Immature natural killer cell (primary cell): Measurements from ENCODE around the gene TOM1L1. TPM values are rescaled to one million over a fixed set of nuclear protein-coding genes. Genes with fewer than 3 reads are reported as not detected.

Experiments used
- DNase-seq, 3 donors: peaks; one replicate each; pipeline ENCODE4 v3.0.0; 2022; ENCODE audit warnings: mixed read lengths in 1 of 3
- H3K27ac Mint-ChIP-seq, 6 donors: one replicate each; pipeline ENCODE4 v1.8.0; 2020; ENCODE audit warnings: mixed read lengths in 6 of 6, mild to moderate bottlenecking in 5 of 6, inconsistent platforms in 4 of 6, moderate library complexity in 3 of 6
- H3K27me3 Mint-ChIP-seq, 3 donors: one replicate each; pipeline ENCODE4 v1.8.0; 2020 to 2021; ENCODE audit warnings: low read depth in 3 of 3, mild to moderate bottlenecking in 3 of 3, mixed read lengths in 3 of 3, moderate library complexity in 3 of 3, inconsistent platforms in 1 of 3
- H3K36me3 Mint-ChIP-seq, 3 donors: one replicate each; pipeline ENCODE4 v1.8.0; 2020; ENCODE audit warnings: mixed read lengths in 3 of 3, inconsistent platforms in 2 of 3, mild to moderate bottlenecking in 2 of 3
- H3K4me1 Mint-ChIP-seq, 2 donors: one replicate each; pipeline ENCODE4 v1.8.0; 2020; ENCODE audit warnings: inconsistent platforms in 2 of 2, mild to moderate bottlenecking in 2 of 2, mixed read lengths in 2 of 2, moderate library complexity in 1 of 2
- H3K4me3 Mint-ChIP-seq, 5 donors: one replicate each; pipeline ENCODE4 v1.8.0; 2020; ENCODE audit warnings: mild to moderate bottlenecking in 5 of 5, mixed read lengths in 5 of 5, inconsistent platforms in 3 of 5, moderate library complexity in 3 of 5
- H3K9me3 Mint-ChIP-seq, 6 donors: one replicate each; pipeline ENCODE4 v1.8.0; 2020; ENCODE audit warnings: mild to moderate bottlenecking in 6 of 6, mixed read lengths in 6 of 6, inconsistent platforms in 4 of 6, moderate library complexity in 3 of 6
- polyA plus RNA-seq, 3 donors: library from polyadenylated mRNA; unstranded; fragments of 300-500 nt; fragmentation: Illumina TruSeq; gene quantifications; one replicate each; pipeline ENCODE4 v1.2.3, GENCODE V29; 2021

TOM1L1 gene
- polyA plus RNA-seq, 3 donors from 2014 or later, result not detected

- Mint-ChIP-seq H3K4me3 (no peak overlapping the region), H3K27me3 (peaks cover 3 to 10% (median 5%) of the 10 kb centered on the region in 3 donors), H3K27ac (no peak overlapping the region), H3K9me3 (no peaks in the 10 kb centered on the region), H3K4me1 (peaks cover 4 to 24% of the 10 kb centered on the region in 2 donors), H3K36me3 (no peaks in the 10 kb centered on the region)
- DNase-seq, result no peak
Observed at GRCh38 chr17:54944796-54945195, 44.1 kb downstream of the TOM1L1 start.

GRCh38 chr17:54945231-54945630 is 44.6 kb downstream of the TOM1L1 start:
- peaks cover 4 to 24% of the 10 kb centered on the region in 2 donors for H3K4me1 Mint-ChIP-seq
- H3K36me3 Mint-ChIP-seq, result no peaks in the 10 kb centered on the region
- H3K4me3 Mint-ChIP-seq, result no peak overlapping the region
- no peak overlapping the region for H3K27ac Mint-ChIP-seq
- no peaks in the 10 kb centered on the region for H3K9me3 Mint-ChIP-seq
- DNase-seq, result no peak
- H3K27me3 Mint-ChIP-seq, result peaks cover 3 to 10% (median 5%) of the 10 kb centered on the region in 3 donors

- Mint-ChIP-seq H3K27ac (no peak overlapping the region), H3K4me1 (peaks cover 4 to 24% of the 10 kb centered on the region in 2 donors), H3K4me3 (no peak overlapping the region), H3K9me3 (no peaks in the 10 kb centered on the region), H3K27me3 (peaks cover 3 to 10% (median 5%) of the 10 kb centered on the region in 3 donors), H3K36me3 (no peaks in the 10 kb centered on the region)
- DNase-seq, result no peak
Observed at GRCh38 chr17:54945671-54946070, 45.0 kb downstream of the TOM1L1 start.

- no peak overlapping the region for H3K4me3 Mint-ChIP-seq
- H3K9me3 Mint-ChIP-seq, result no peaks in the 10 kb centered on the region
- no peak overlapping the region for H3K27ac Mint-ChIP-seq
- H3K27me3 Mint-ChIP-seq, result peaks cover 3 to 7% (median 5%) of the 10 kb centered on the region in 3 donors
- peaks cover 4 to 24% of the 10 kb centered on the region in 2 donors for H3K4me1 Mint-ChIP-seq
- no peak for DNase-seq
- peaks cover 0 to 5% (median 0%) of the 10 kb centered on the region in 3 donors for H3K36me3 Mint-ChIP-seq
Observed at GRCh38 chr17:54947396-54947795, 46.7 kb downstream of the TOM1L1 start.

- peak in 1 of 3 donors; percentile 3 for DNase-seq
- H3K9me3 Mint-ChIP-seq, result no peaks in the 10 kb centered on the region
- no peak overlapping the region for H3K27ac Mint-ChIP-seq
- H3K36me3 Mint-ChIP-seq, result peaks cover 0 to 5% (median 0%) of the 10 kb centered on the region in 3 donors
- peaks cover 3 to 7% (median 5%) of the 10 kb centered on the region in 3 donors for H3K27me3 Mint-ChIP-seq
- H3K4me3 Mint-ChIP-seq, result no peak overlapping the region
- H3K4me1 Mint-ChIP-seq, result peaks cover 4 to 24% of the 10 kb centered on the region in 2 donors
Observed at GRCh38 chr17:54948380-54948779, 47.7 kb downstream of the TOM1L1 start.

GRCh38 chr17:54950116-54950515 is 49.5 kb downstream of the TOM1L1 start:
- Mint-ChIP-seq H3K27ac (no peak overlapping the region), H3K4me1 (peaks cover 4 to 22% of the 10 kb centered on the region in 2 donors), H3K4me3 (no peak overlapping the region), H3K27me3 (peaks cover 2 to 3% (median 3%) of the 10 kb centered on the region in 3 donors), H3K9me3 (no peaks in the 10 kb centered on the region), H3K36me3 (peaks cover 0 to 9% (median 0%) of the 10 kb centered on the region in 3 donors)
- no peak for DNase-seq

- Mint-ChIP-seq H3K27me3 (peaks cover 2 to 3% (median 3%) of the 10 kb centered on the region in 3 donors), H3K36me3 (peaks cover 0 to 9% (median 0%) of the 10 kb centered on the region in 3 donors), H3K4me1 (peaks cover 4 to 13% of the 10 kb centered on the region in 2 donors), H3K27ac (no peak overlapping the region), H3K9me3 (no peaks in the 10 kb centered on the region), H3K4me3 (no peak overlapping the region)
- no peak for DNase-seq
Observed at GRCh38 chr17:54951286-54951685, 50.6 kb downstream of the TOM1L1 start.

GRCh38 chr17:54956791-54957190 is 56.1 kb downstream of the TOM1L1 start:
- Mint-ChIP-seq H3K27ac (no peak overlapping the region), H3K9me3 (no peaks in the 10 kb centered on the region), H3K27me3 (no peaks in the 10 kb centered on the region), H3K4me1 (peaks cover 0 to 2% of the 10 kb centered on the region in 2 donors), H3K4me3 (no peak overlapping the region), H3K36me3 (peaks cover 20 to 29% (median 21%) of the 10 kb centered on the region in 3 donors)
- DNase-seq, result no peak

GRCh38 chr17:54967621-54968261 is 67.1 kb downstream of the TOM1L1 start:
- DNase-seq, result peak in 1 of 3 donors; percentile 9
- Mint-ChIP-seq H3K4me3 (no peak overlapping the region), H3K4me1 (peaks cover 20 to 24% of the 10 kb centered on the region in 2 donors), H3K36me3 (peaks cover 0 to 3% (median 3%) of the 10 kb centered on the region in 3 donors), H3K27ac (peak overlapping the region in 1 of 6 donors; percentile 59), H3K27me3 (peaks cover 0 to 6% (median 0%) of the 10 kb centered on the region in 3 donors), H3K9me3 (no peaks in the 10 kb centered on the region)

GRCh38 chr17:54968262-54968987 is 67.8 kb downstream of the TOM1L1 start, which contains the start of the genes COX11 and STXBP4:
Gene COX11 (minus strand): TSS chr17:54968654. CDS start chr17:54968646, 8 bp downstream.
Gene STXBP4 (plus strand): TSS chr17:54968765. CDS start chr17:54986220, 17,455 bp downstream.
- Mint-ChIP-seq H3K9me3 (no peaks in the 10 kb centered on the region), H3K27me3 (peaks cover 0 to 6% (median 0%) of the 10 kb centered on the region in 3 donors), H3K27ac (peak within 1 kb of the TSS in 1 of 6 donors; percentile 59), H3K36me3 (peaks cover 0 to 2% (median 0%) of the 10 kb centered on the region in 3 donors), H3K4me3 (no peak within 1 kb of the TSS), H3K4me1 (peaks cover 20 to 24% of the 10 kb centered on the region in 2 donors)
- peak; percentile 93 to 94 (median 93) for DNase-seq

- Mint-ChIP-seq H3K36me3 (no peaks in the 10 kb centered on the region), H3K9me3 (no peaks in the 10 kb centered on the region), H3K4me1 (peaks cover 20 to 24% of the 10 kb centered on the region in 2 donors), H3K4me3 (no peak overlapping the region), H3K27me3 (peaks cover 0 to 6% (median 0%) of the 10 kb centered on the region in 3 donors), H3K27ac (no peak overlapping the region)
- DNase-seq, result no peak
Observed at GRCh38 chr17:54968988-54969332, 68.3 kb downstream of the TOM1L1 start.

- Mint-ChIP-seq H3K27me3 (peaks cover 0 to 6% (median 0%) of the 10 kb centered on the region in 3 donors), H3K4me1 (peaks cover 20 to 24% of the 10 kb centered on the region in 2 donors), H3K9me3 (no peaks in the 10 kb centered on the region), H3K27ac (peak overlapping the region in 1 of 6 donors; percentile 21), H3K36me3 (no peaks in the 10 kb centered on the region), H3K4me3 (peak overlapping the region in 2 of 5 donors; percentile 33 to 34)
- no peak for DNase-seq
Observed at GRCh38 chr17:54969658-54970572, 69.3 kb downstream of the TOM1L1 start.

GRCh38 chr17:54971147-54971546 is 70.5 kb downstream of the TOM1L1 start:
- Mint-ChIP-seq H3K4me1 (peaks cover 18% of the 10 kb centered on the region in 2 donors), H3K4me3 (no peak overlapping the region), H3K36me3 (no peaks in the 10 kb centered on the region), H3K27ac (no peak overlapping the region), H3K9me3 (no peaks in the 10 kb centered on the region), H3K27me3 (peaks cover 0 to 6% (median 0%) of the 10 kb centered on the region in 3 donors)
- DNase-seq, result no peak
